Loucy (cell line): ENCODE data around the gene AKAP9.

Experiments used
- H2AFZ ChIP-seq: fragments of 200-600 bp; sonication (generic); 2 replicates; pipeline ENCODE4 v1.6.0; 2016; ENCODE audit warnings: antibody characterized with exemption, mild to moderate bottlenecking, low read length, moderate library complexity
- H3F3A ChIP-seq: fragments of 200-600 bp; 2 replicates; pipeline ENCODE4 v1.6.0; 2016; ENCODE audit warnings: antibody characterized with exemption, low read depth, mild to moderate bottlenecking
- H3K27me3 ChIP-seq: fragments of 200-600 bp; sonication (generic); 2 replicates; pipeline ENCODE4 v1.6.1; 2014; ENCODE audit warnings: low read length, mild to moderate bottlenecking; ENCODE audit not compliant: insufficient read depth, poor library complexity, severe bottlenecking
- H3K36me3 ChIP-seq: fragments of 200-600 bp; sonication (generic); 2 replicates; pipeline ENCODE4 v1.6.1; 2016; ENCODE audit warnings: low read length; ENCODE audit not compliant: insufficient read depth
- H3K4me1 ChIP-seq: fragments of 200-600 bp; sonication (generic); 2 replicates; pipeline ENCODE4 v1.5.1; 2014; ENCODE audit warnings: low read length, mild to moderate bottlenecking; ENCODE audit not compliant: insufficient read depth, poor library complexity, severe bottlenecking
- H3K4me2 ChIP-seq: fragments of 200-600 bp; sonication (generic); 2 replicates; pipeline ENCODE4 v1.6.0; 2014; ENCODE audit warnings: antibody characterized with exemption, low read length, low read depth, mild to moderate bottlenecking; ENCODE audit not compliant: poor library complexity, severe bottlenecking
- H3K4me3 ChIP-seq: fragments of 200-600 bp; sonication (generic); 2 replicates; pipeline ENCODE4 v1.5.1; 2014; ENCODE audit warnings: low read length, mild to moderate bottlenecking, mixed read lengths; ENCODE audit not compliant: poor library complexity, severe bottlenecking
- H3K79me2 ChIP-seq: fragments of 200-600 bp; sonication (generic); 2 replicates; pipeline ENCODE4 v1.6.1; 2014; ENCODE audit warnings: low read length; ENCODE audit not compliant: insufficient read depth
- H3K9ac ChIP-seq: fragments of 200-600 bp; sonication (generic); 2 replicates; pipeline ENCODE4 v1.6.0; 2014; ENCODE audit warnings: mild to moderate bottlenecking, low read depth, low read length, moderate library complexity; ENCODE audit not compliant: poor library complexity, severe bottlenecking
- H3K9me2 ChIP-seq: fragments of 200-600 bp; sonication (generic); replicated peaks from 2 replicates; pipeline ENCODE4 v1.6.1; 2016; ENCODE audit warnings: low read depth, low read length, mixed read lengths
- H3K9me3 ChIP-seq: fragments of 200-600 bp; sonication (generic); 2 replicates; pipeline ENCODE4 v1.6.1; 2014; ENCODE audit warnings: mild to moderate bottlenecking, antibody characterized with exemption, low read length, low read depth; ENCODE audit not compliant: insufficient read depth
- H4K20me1 ChIP-seq: fragments of 200-600 bp; sonication (generic); 2 replicates; pipeline ENCODE4 v1.6.0; 2014; ENCODE audit warnings: antibody characterized with exemption, low read length, mild to moderate bottlenecking; ENCODE audit not compliant: insufficient read depth, poor library complexity, severe bottlenecking
- CTCF ChIP-seq: fragments of 200-600 bp; sonication (generic); conservative IDR thresholded peaks from 2 replicates; pipeline ENCODE4 v1.5.1; 2014; ENCODE audit warnings: mild to moderate bottlenecking, antibody characterized with exemption, low read length
- EZH2phosphoT487 ChIP-seq: fragments of 200-600 bp; IDR thresholded peaks from 2 replicates; pipeline ENCODE4 v1.6.1; 2018; ENCODE audit warnings: antibody characterized with exemption, mild to moderate bottlenecking, moderate library complexity, borderline replicate concordance

The AKAP9 gene

DNA sequence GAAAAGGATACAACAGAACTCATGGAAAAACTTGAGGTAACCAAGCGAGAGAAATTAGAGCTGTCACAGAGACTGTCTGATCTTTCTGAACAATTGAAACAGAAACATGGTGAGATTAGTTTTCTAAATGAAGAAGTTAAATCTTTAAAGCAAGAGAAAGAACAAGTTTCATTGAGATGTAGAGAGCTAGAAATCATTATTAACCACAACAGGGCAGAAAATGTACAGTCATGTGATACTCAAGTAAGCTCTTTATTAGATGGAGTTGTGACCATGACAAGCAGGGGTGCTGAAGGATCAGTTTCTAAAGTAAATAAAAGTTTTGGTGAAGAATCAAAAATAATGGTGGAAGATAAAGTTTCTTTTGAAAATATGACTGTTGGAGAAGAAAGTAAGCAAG, 62.1 kb downstream of the AKAP9 start:
- no peak for TF ChIP-seq EZH2phosphoT487
- TF ChIP-seq CTCF, result no peak
- Histone ChIP-seq H3K9ac (no peak overlapping the region), H3K4me1 (no peaks in the 10 kb centered on the region), H3K4me3 (no peak overlapping the region), H3K4me2 (no peak overlapping the region), H2AFZ (no peak overlapping the region), H3K36me3 (peaks cover 47% of the 10 kb centered on the region), H3K9me2 (no peaks in the 10 kb centered on the region), H3K9me3 (no peaks in the 10 kb centered on the region), H3F3A (no peaks in the 10 kb centered on the region), H3K27me3 (no peaks in the 10 kb centered on the region), H4K20me1 (no peaks in the 10 kb centered on the region), H3K79me2 (no peaks in the 10 kb centered on the region)

DNA sequence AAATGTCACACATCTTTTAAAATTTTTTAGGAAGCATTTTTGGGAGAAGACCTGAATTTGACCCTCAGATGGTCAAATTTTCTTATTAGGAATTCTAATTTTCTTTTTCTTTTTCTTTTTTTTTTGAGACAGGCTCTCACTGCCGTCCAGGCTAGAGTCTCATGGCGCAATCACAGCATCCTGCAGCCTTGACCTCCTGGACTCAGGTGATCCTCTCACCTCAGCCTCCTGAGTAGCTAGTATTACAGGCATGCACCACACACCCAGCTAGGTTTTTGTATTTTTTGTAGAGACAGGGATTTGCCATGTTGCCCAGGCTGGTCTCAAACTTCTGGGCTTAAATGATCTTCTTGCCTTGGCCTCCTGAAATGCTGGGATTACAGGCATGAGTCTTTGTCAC, 65.4 kb downstream of the AKAP9 start:
- H3K9me3 ChIP-seq, result peaks cover 12% of the 10 kb centered on the region; the same call in 1 of the 2 replicates
- peaks cover 45% of the 10 kb centered on the region for H3K36me3 ChIP-seq
- H3K79me2 ChIP-seq, result no peaks in the 10 kb centered on the region
- H3F3A ChIP-seq, result no peaks in the 10 kb centered on the region
- no peak overlapping the region for H2AFZ ChIP-seq
- no peaks in the 10 kb centered on the region for H3K27me3 ChIP-seq
- H4K20me1 ChIP-seq, result no peaks in the 10 kb centered on the region
- TF ChIP-seq CTCF, result no peak
- TF ChIP-seq EZH2phosphoT487, result no peak
- H3K4me3 ChIP-seq, result no peak overlapping the region
- no peak overlapping the region for H3K9ac ChIP-seq
- H3K9me2 ChIP-seq, result no peaks in the 10 kb centered on the region
- H3K4me1 ChIP-seq, result no peaks in the 10 kb centered on the region
- H3K4me2 ChIP-seq, result no peak overlapping the region

DNA sequence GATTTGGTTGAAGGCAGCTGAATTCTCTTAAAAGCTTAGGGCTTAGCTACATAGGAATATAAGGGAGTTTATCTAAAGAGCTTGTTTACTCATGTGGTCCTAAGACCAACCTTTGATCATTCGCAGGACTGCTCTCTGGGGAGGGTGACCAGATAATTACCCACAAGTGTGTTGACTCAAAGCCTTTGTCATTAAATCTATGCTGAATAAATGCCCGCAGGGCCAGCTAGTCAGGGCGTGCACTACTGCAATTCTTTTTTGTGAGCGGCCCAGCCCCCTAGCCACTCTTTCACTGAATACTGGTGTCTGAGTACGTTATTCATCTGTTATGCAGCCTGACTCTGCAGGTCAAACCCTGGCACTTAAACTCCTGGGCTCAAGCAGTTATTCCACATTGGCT, 69.6 kb downstream of the AKAP9 start:
- Histone ChIP-seq H3K4me1 (no peaks in the 10 kb centered on the region), H3K27me3 (no peaks in the 10 kb centered on the region), H3K79me2 (no peaks in the 10 kb centered on the region), H2AFZ (no peak overlapping the region), H3K9me2 (no peaks in the 10 kb centered on the region), H3K4me2 (no peak overlapping the region), H3K36me3 (peaks cover 61% of the 10 kb centered on the region; the same call in 1 of the 2 replicates), H3K9ac (no peak overlapping the region), H4K20me1 (no peaks in the 10 kb centered on the region), H3K9me3 (peaks cover 16% of the 10 kb centered on the region; the same call in 1 of the 2 replicates), H3F3A (no peaks in the 10 kb centered on the region), H3K4me3 (no peak overlapping the region)
- TF ChIP-seq EZH2phosphoT487 (no peak), CTCF (no peak)
